HG03571 (cell line): Measurements from ENCODE around the gene GSDMA.

Experiments
- ATAC-seq: cut with Tn5 transposase; IDR thresholded peaks from one replicate; pipeline ENCODE4 v1.9.1; 2021; ENCODE audit not compliant: unreplicated experiment

Gene GSDMA, protein sequence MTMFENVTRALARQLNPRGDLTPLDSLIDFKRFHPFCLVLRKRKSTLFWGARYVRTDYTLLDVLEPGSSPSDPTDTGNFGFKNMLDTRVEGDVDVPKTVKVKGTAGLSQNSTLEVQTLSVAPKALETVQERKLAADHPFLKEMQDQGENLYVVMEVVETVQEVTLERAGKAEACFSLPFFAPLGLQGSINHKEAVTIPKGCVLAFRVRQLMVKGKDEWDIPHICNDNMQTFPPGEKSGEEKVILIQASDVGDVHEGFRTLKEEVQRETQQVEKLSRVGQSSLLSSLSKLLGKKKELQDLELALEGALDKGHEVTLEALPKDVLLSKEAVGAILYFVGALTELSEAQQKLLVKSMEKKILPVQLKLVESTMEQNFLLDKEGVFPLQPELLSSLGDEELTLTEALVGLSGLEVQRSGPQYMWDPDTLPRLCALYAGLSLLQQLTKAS

GRCh38 chr17:39962642-39963220 is at the start of gene GSDMA:
GSDMA (plus strand) TSS chr17:39963004; CDS start chr17:39965688, 2,684 bp downstream.
- no peak for ATAC-seq

DNA sequence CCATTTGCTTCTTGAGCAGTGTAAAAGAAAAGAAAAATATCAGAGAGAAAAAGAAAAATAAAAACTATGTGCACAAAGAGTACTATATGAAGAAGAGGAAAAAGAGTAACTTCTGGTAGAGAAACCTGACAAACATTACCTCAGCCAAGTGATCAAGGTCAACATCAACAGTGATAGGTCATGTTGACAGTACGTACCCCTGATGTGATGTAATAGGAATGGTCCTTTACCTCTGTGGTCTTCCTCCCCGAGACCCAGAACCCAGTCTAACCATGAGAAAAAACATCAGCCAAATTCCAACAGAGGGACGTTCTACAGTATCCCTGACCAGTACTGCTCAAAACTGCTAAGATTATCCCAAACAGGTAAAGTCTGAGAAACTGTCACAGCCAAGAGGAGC is 48.8 kb upstream of the GSDMA start:
- ATAC-seq = no peak

DNA sequence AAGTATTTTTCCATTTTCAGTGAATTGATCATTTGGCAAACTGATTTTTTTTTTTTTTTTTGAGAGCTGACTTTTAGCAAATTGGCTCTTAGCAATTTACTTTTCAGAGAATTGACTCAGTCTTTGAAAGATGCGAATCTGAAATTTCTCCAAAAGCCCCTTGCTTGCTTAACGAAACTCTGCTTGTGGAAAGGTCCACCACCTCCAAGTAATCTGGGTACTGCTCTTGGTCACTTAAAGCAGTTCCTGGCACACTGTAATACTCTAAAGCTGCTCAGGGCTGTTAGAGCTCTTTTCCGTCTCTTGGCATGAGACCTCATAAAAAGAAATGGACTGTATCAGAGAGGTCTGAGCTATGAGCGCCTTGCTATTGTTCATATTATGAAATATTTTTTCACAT is 47.2 kb upstream of the GSDMA start:
- no peak for ATAC-seq

DNA sequence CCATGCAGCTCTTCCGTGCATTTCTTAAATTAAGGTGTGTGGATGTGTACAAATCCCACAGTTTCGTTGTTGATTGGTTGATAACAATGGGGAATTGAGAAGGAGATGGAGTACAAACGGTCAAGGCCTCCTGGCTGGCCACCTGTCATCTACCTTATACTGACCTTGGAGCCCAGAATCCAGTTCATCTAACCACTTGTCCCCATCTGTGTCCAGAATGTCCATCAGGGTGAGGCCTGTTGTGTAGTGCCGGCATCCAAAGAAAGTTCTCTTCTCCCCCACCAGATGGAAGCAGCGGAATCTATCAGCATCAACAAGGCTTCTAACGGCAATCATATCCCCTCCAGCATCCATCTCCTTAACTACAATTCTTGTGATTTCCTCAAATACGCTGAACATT is 45.9 kb upstream of the GSDMA start:
- ATAC-seq = no peak

DNA sequence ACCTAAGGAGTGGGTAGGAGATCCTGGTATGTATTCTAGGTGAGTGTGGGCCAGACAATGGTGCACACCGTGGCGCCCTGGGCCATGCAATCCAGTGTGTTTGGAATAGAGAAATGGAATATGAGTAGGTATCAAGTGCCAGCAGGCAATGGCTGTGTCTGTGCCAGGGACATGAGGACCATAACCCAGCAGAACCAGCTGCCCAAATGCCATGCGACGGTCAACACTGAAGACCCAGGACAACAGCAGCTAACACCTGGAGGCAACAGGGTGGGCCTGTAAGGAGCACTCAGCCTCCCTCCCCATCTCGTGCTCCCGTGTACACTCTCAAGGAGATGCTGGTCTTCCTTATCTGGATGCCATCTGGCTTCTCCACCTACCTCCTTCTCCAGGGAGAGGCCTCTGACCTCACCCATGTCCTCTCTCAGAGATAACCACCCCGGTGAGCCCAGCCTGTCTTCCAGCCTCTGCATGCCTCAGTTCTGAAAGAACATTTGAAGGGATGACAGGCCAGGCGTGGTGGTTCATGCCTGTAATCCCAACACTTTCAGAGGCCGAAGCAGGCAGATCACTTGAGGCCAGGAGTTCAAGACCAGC is 43.6 kb upstream of the GSDMA start:
- ATAC-seq = no peak

DNA sequence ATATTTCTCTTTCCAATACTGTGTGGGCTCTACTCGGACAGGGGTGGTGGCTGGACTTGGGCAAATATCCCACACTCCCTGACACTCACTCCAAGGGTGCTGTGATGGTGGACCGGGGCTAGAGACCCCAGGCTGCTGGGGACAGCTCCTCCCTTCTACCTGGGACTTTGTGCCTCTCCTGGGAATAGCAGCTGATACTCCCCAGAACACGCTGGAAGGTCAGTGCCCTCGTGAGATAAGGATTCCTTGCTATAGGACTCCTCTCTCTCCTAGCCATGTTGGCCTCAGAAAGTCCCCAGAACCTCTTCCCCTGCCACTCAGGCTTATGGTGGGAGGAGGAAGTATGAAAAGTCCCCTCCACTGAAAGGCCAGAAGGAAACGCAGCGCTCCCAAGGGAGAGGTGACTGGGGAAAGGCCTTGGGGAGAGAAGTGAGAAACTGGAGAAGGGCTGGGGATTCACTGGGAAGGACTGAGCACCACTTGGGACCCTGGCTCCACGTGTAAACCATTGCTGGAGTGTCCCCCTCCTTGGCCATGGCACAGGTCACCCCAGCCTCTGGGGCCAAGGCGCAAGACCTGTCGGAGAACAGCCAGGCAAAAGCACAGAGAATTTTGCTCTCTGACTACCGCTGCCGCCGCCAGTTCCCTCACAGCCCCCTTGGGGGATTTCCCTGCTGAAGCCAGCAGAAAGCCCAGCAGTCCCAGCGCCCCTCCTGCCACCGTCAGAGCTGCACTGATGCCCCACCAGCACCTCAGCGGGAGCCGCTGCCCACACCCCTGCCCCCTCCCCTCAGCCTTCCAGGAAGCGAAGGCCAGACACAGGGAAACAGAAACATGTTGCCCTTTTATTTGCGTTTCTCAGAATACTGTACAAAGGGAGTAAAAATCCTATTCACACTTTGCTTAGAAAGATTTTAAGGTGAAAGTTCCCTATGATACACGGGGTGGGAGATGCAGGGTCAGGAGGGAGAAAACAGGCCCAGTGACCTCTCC is 42.3 kb upstream of the GSDMA start:
- no peak for ATAC-seq

GRCh38 chr17:39921323-39921722 is 41.5 kb upstream of the GSDMA start:
- ATAC-seq = no peak

GRCh38 chr17:39922006-39922405 is 40.8 kb upstream of the GSDMA start:
- ATAC-seq = no peak

- ATAC-seq = no peak
These were observed 39.6 kb upstream of the GSDMA start for GRCh38 chr17:39923230-39923629.

- no peak for ATAC-seq
These were observed 38.7 kb upstream of the GSDMA start for GRCh38 chr17:39923836-39924690.

DNA sequence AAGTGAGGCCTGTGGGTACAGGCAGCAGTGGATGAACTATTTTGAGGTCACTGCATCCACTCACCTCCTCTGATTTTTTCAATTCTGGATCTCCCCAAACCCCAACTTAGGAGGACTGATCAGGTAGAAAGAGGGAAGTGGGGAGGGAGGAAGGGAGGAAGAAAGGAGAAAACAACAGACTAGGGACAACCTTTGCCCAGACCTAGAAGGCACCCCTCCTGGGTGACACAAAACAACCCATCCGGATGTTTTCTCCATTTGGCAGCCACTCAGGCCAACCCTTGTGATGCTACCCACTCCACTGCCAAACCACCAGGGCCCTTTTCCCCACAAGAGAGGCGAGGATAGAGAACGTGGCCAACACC is 38.1 kb upstream of the GSDMA start:
- ATAC-seq = no peak

GRCh38 chr17:39925282-39926134 is 37.3 kb upstream of the GSDMA start:
- no peak for ATAC-seq

DNA sequence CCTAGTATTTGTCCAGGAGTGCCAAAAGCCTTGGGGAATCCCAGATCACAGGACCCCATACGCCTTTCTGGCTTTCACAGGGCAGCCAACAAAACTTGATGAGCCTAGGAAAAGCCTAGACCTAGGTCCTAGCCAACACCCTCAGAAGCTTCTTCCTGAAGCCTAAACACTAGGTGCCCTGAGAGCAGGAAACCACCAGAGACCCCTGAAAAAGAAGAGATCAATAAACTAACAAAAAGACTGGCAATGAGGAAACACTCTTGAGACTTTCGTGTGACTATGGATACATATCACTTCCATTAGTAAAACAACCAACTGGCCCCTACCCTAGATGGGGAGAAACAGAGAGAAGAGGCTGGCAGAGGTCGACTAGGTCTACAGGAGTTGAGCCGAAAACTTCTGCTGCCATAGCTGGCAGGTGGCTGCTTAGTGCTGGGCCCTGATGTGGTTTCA is 36.6 kb upstream of the GSDMA start:
- ATAC-seq = no peak

DNA sequence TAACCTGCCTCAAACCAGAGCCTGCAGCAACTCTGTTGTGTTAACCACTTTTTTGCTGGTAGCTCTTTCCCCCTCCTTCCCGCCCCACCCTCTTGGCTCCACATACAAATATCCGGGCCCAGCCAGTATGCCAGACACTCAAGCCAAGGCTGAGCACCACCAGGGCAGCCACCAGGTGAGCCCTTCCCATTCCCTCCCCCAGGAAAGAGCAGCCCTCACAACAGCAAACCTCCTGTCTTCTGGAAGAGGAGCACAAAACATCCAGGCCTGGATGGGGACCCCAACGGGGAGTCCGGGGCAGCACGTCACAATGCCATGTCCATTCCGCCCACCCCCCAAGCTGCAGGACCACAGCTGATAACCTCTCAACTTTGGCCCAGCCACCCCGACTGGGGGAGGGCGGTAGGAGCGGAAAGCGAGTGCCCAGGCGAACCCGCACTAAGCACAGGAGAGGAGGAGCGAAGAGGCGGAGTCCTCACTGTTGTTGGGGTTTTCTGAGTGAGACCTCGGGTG is 36.2 kb upstream of the GSDMA start:
- ATAC-seq = no peak

DNA sequence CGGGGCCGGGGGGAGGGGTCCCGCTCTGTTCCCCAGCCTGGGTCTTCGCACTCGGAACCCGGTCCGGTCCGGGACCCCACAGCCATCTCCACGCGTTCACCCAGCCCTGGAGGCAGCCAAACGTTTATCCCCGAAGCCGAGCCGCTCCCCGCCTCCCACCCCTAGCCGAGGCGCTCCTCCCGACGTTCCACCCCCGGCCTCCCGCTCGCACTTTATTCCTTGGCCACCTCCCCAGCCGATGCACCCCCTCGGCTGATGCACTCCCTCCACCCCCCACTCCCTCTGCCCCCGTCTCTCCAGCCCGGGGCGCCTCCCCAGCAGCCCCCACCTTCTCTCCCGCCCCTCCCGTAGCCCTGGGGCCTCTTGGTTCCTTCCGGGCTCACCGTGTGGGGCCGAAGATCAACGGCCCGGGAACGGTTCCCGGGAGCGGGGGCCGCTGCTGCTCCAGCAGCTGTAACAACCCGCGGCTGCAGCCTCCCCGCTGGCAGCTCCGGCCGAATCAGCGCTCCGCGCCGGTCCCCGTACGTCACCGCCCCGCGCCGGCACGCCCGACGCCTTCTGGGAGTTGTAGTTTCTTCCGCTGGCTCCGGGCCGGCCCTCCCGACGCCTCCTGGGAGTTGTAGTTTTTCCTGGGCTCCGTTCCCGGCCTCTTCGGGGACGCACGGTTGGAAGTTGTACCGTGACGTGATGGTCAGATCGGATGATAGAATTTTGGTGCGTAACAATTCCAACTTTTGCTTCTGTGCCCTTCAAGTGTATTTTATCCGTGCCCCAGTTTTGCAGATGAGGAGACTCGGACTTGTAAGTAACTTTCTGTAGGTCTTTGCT is 35.5 kb upstream of the GSDMA start, which contains the start of the genes LRRC3C and ORMDL3:
Gene LRRC3C (plus strand): TSS at position 632 of the 828 bp plus-strand sequence. CDS start 13,792 bp downstream, outside the sequence.
Gene ORMDL3 (minus strand): TSS at position 501 of the 828 bp plus-strand sequence. CDS start 3,398 bp downstream, outside the sequence.
- peak; percentile 60 for ATAC-seq

DNA sequence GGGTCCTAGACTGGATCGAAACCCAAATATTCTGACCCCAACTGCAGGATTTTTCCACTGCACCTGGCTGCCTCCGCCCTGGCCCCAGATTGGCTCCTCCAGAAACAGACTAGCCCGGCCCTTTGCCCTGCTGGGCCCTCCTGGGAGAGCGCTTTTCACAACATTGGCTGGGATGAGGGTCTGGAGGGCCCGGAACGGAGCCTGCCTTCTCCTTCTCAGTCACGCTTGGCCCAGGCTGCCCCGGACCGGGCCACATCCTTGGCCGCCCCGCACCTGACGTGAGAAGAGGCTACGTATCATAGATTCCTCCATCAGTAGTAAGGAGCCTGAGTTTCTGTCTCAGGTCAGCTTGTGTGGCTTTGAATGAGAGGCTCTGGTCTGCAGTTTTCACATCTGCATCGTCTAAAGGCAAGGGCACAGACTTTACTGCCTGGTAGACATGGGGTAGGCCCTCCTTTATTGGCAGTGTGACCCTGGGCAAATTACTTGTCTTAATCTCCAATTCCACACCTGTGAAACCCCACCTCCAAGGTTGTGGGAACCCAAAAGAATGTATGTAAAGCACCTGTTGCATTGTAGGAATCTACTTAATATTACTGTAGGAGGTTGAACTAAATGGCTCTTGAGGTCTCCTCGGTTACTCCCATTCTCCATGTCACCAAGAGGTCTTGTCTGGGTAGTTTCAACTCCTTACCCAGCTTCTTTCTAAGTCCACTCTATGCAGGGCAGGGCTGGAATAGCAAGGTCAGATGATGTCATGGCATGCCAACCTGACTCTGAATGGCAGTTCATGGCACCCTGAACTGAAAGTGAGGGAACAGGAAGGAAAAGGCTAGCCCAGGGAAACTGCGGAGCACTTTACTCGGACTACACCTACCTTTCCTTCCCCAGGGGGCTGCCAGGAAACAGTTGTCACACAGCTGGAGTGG is 34.6 kb upstream of the GSDMA start:
- ATAC-seq = no peak
